Stimulated activated memory B cell treated with anti-CD40 and anti-IgM and Interleukin-4, amounts not matched to agents 10 μg/mL and 1 μg/mL and 100 μg/mL, for 72 hours (primary cell): ENCODE measurements around the gene DUSP14.
A peak's percentile ranks its signal among the peaks of the same experiment; 100 is the strongest.
"Not testable (repeated sequence)": the region's sequence is repeated elsewhere in the genome, so short reads cannot be mapped to it uniquely, and the experiment has no call there.

Experiments
- ATAC-seq: fragments of 150-1000 bp; cut with Tn5 transposase; 2 replicates; pipeline ENCODE4 v1.10.0; 2021
- H3K27ac Mint-ChIP-seq: one replicate; pipeline ENCODE4 v1.8.0; 2022; ENCODE audit warnings: mild to moderate bottlenecking, mixed read lengths
- H3K27me3 Mint-ChIP-seq: one replicate; pipeline ENCODE4 v1.8.0; 2022; ENCODE audit warnings: mixed read lengths
- H3K36me3 Mint-ChIP-seq: one replicate; pipeline ENCODE4 v1.8.0; 2022; ENCODE audit warnings: mixed read lengths
- H3K4me1 Mint-ChIP-seq: one replicate; pipeline ENCODE4 v1.8.0; 2022; ENCODE audit warnings: mixed read lengths
- H3K4me3 Mint-ChIP-seq: one replicate; pipeline ENCODE4 v1.8.0; 2022; ENCODE audit warnings: mild to moderate bottlenecking, moderate library complexity, mixed read lengths
- H3K9me3 Mint-ChIP-seq: one replicate; pipeline ENCODE4 v1.8.0; 2022; ENCODE audit warnings: mixed read lengths

The DUSP14 gene

DNA sequence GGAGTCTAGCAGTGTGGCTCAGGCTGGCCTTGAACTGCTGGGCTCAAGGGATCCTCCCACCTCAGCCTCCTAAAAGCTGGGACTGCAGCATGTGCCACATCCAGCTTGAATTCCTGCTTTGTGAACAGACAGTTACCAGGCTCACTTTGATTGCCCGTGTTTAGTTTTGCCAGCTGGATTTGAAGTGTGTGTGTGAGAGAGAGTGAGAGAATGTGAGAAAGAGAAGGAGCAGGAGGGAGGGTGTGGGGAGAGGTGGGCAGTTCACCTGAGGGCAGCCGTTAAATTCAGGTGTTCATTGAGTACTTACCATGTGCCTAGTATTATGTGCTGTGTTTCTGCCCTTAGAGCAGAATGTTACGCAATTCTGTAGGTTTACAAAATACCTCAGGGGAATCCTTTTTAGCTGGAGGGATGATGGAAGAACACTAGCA, 4.7 kb downstream of the DUSP14 start:
- Mint-ChIP-seq H3K27me3 (no peaks in the 10 kb centered on the region), H3K4me1 (peaks cover 21% of the 10 kb centered on the region), H3K9me3 (no peaks in the 10 kb centered on the region), H3K27ac (no peak overlapping the region), H3K4me3 (no peak overlapping the region), H3K36me3 (no peaks in the 10 kb centered on the region)
- no peak for ATAC-seq

DNA sequence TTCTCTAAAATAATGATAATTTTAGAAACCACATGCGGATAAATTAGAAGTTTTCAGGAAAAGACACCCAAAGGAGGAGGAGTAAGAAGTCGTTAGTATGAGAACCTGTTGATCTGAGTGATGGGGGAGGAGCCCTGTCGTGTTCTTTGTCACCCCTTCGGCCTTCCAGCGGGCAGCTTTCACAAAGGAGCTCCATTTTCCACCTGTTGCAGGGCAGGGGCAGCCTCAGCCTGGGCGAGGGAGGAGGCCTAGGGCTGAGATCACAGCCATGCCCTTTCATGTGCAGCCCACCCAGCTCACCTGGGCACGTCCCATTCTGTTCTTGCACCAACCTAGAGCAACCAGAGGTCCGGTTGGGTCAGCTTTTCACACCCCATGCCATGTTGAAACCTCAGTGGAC, 5.3 kb downstream of the DUSP14 start:
- no peaks in the 10 kb centered on the region for H3K27me3 Mint-ChIP-seq
- no peak overlapping the region for H3K4me3 Mint-ChIP-seq
- peaks cover 21% of the 10 kb centered on the region for H3K4me1 Mint-ChIP-seq
- H3K9me3 Mint-ChIP-seq: no peaks in the 10 kb centered on the region
- H3K27ac Mint-ChIP-seq: no peak overlapping the region
- no peaks in the 10 kb centered on the region for H3K36me3 Mint-ChIP-seq
- ATAC-seq: no peak

DNA sequence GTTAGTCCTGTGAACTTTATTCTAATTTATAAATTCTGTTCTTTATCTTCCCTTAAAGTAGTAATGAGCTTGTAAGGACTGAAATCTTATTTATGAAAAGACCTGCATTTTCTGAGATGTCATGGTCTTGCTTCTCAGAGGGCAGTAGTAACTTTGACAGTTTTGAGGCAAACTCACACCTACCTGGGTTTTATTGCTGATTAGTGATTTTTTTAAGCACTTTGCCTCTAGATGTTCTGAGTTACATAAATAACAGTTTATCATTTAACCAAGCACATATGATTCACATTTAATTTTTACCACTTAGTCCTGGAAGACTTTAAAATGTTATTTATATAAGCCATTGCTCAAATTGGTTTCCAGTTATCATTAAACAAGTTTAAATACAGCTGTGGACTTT, 10.7 kb downstream of the DUSP14 start:
- Mint-ChIP-seq H3K4me1 (no peaks in the 10 kb centered on the region), H3K9me3 (no peaks in the 10 kb centered on the region), H3K27ac (no peak overlapping the region), H3K27me3 (no peaks in the 10 kb centered on the region), H3K36me3 (no peaks in the 10 kb centered on the region), H3K4me3 (no peak overlapping the region)
- no peak for ATAC-seq

DNA sequence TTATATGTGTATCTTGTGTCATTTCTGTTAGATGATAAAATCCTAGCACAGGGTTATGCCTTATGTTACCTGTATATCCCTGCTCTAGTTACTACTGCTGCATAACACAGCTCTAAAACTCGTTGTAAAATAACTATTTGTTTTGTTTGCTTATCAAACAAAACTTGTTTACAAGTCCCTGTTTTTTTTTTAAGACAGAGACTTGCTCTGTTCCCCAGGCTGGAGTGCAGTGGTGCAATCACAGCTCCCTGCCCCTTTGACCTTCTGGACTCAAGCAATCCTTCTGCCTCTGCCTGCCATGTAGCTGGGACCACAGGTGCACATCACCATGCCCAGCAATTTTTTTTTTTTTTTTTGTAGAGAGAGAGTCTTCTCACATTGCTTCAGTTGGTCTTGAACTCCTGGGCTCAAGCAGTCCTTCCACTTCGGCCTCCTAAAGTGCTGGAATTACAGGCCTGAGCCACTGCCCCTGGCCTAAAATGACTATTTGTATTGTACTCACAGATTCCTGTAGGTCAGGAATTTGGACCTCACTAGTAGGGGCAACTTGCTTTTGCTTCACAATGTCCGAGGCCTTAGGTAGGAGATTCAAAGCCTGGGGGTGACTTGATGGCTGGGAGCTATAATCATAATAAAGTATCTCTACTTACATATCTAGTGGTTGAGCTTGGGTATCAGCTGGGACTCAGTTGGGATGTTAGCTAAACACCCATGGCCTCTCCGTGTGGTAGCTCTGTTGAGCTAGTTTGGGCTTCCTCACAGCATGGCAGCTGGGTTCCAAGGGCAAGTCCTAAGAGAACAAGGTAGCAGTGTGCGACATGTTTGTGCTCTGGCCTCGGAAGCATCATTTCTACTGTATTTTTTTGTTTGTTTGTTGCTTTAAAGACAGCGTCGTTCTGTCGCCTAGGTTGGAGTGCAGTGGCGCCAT, 12.6 kb downstream of the DUSP14 start:
- Mint-ChIP-seq H3K4me3 (no peak overlapping the region), H3K36me3 (no peaks in the 10 kb centered on the region), H3K9me3 (no peaks in the 10 kb centered on the region), H3K4me1 (no peaks in the 10 kb centered on the region), H3K27me3 (no peaks in the 10 kb centered on the region), H3K27ac (no peak overlapping the region)
- ATAC-seq: no peak

DNA sequence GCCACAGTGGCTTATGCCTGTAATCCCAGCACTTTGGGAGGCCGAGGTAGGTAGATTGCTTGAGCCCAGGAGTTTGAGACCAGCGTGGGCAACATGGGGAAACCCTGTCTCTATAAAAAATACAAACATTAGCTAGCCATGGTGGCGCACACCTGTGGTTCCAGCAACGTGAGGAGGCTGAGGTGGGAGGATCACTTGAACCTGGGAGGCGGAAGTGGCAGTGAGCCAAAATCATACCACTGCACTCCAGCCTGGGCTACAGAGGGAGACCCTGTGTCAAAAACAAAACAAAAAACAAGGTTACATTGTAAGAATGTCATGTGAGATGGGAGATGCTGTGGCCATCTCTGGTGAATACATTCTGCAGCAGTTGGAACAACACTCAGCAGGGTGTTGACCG, 13.5 kb downstream of the DUSP14 start:
- Mint-ChIP-seq H3K36me3 (no peaks in the 10 kb centered on the region), H3K27me3 (no peaks in the 10 kb centered on the region), H3K27ac (no peak overlapping the region), H3K9me3 (no peaks in the 10 kb centered on the region), H3K4me3 (no peak overlapping the region), H3K4me1 (no peaks in the 10 kb centered on the region)
- no peak for ATAC-seq

DNA sequence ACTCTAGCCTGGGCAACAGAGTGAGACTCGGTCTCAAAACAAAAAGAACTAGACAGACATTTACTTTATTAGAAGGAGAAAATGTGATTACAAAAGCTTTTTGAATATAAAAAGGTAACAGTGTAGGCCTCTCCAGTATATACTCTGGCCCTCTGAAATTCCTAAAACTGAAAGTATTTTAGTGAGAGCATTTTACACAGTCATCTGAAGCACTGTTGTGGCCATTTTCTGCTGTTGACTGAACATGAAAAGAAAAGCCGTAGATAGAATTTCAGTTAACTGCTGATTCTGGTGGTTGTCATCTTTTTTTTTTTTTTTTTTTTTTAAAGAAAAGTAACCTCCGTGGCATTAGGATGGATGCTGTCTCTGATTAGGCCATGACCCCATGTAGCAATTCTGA, 15.6 kb downstream of the DUSP14 start:
- H3K27me3 Mint-ChIP-seq: no peaks in the 10 kb centered on the region

DNA sequence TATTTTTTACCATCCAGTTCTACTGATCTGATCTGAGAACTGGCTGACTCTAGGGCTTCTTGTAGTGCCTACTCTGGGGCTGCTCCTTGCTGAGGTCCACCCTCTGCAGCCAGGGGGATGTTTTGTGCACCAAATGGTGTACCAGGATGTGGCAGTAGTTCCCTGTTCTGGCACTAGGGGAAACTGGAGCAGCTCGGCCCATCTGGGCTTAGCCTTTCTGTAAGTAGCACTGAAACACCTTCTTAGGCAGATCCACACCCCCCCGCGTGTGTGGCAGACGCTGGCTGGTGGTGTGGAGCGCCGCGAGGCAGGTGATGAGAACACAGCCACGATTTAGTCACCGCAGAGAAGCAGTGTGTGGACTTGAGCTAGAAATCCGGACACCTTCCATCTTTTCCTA, 17.0 kb downstream of the DUSP14 start:
- ATAC-seq: no peak

More for the DNA sequence above, 15.6 kb downstream of the DUSP14 start:
- Mint-ChIP-seq H3K27ac (no peak overlapping the region), H3K4me1 (peaks cover 4% of the 10 kb centered on the region), H3K9me3 (no peaks in the 10 kb centered on the region), H3K36me3 (no peaks in the 10 kb centered on the region), H3K4me3 (no peak overlapping the region)
- no peak for ATAC-seq

DNA sequence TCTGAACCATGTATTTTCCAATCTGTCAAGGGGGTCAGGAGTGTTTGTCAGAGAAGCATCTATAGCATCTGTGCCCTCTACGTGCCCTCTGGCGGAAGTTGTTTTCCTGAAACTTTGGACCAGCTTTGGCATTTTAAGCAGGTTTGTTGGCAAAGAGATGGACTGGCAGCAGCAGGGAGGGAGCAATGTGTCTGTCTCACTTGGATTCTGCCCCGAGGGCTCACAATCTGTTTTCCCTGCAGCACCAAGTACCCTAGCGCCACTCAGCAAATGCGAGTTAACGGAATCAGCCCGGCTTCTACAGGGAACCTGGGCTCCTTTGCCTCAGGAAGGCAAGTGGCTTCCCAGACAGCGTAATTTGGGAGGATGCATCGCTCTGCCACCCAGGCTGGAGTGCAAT, 17.4 kb downstream of the DUSP14 start:
- Mint-ChIP-seq H3K4me1 (peaks cover 8% of the 10 kb centered on the region), H3K36me3 (peaks cover under 1% of the 10 kb centered on the region), H3K27me3 (no peaks in the 10 kb centered on the region), H3K4me3 (no peak overlapping the region), H3K9me3 (no peaks in the 10 kb centered on the region), H3K27ac (no peak overlapping the region)
- ATAC-seq: no peak

More for the DNA sequence above, 17.0 kb downstream of the DUSP14 start:
- H3K27ac Mint-ChIP-seq: no peak overlapping the region
- H3K9me3 Mint-ChIP-seq: no peaks in the 10 kb centered on the region
- no peaks in the 10 kb centered on the region for H3K36me3 Mint-ChIP-seq
- H3K27me3 Mint-ChIP-seq: no peaks in the 10 kb centered on the region
- peaks cover 8% of the 10 kb centered on the region for H3K4me1 Mint-ChIP-seq
- H3K4me3 Mint-ChIP-seq: no peak overlapping the region

DNA sequence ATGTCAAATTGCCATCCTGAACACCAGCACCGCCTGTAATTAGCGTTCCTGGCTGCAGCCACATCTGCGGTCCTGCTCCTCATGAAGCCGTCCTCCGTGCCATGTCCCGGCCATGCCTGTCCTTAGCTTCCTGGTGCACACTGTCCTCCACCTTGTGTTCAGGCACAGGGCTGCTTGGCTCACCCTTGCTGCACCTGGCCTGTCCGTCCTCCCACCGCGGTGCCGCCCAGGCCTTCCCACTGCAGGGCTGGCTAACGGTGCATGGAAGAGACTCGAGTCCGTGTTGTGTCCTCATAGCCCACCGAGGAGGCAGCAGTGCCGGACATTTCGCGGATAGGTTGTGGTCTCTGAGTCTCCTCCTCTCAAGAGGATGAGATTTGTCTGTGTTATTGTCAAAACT, 20.4 kb downstream of the DUSP14 start:
- H3K27ac Mint-ChIP-seq: no peak overlapping the region
- peaks cover 8% of the 10 kb centered on the region for H3K4me1 Mint-ChIP-seq
- no peak overlapping the region for H3K4me3 Mint-ChIP-seq
- H3K9me3 Mint-ChIP-seq: no peaks in the 10 kb centered on the region
- ATAC-seq: no peak
- no peaks in the 10 kb centered on the region for H3K27me3 Mint-ChIP-seq
- H3K36me3 Mint-ChIP-seq: peaks cover 13% of the 10 kb centered on the region

DNA sequence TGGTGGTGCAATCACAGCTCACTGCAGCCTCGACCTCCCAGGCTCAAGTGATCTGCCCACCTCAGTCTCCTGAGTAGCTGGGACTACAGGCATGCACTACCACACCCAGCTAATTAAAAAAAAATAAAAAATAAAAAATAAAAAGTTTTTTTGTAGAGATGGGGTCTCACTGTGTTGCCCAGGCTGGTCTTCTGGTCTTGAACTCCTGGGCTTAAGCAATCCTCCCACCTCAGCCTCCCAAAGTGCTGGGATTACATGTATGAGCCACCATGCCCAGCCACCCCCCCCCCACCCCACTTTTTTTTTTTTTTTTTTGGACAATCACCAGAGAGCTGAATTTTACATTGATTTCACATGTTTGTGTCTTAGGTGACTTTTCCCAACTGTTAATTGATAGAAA, 22.0 kb downstream of the DUSP14 start:
- not testable (repeated sequence) for H3K4me3 Mint-ChIP-seq, H3K27me3 Mint-ChIP-seq, H3K27ac Mint-ChIP-seq

DNA sequence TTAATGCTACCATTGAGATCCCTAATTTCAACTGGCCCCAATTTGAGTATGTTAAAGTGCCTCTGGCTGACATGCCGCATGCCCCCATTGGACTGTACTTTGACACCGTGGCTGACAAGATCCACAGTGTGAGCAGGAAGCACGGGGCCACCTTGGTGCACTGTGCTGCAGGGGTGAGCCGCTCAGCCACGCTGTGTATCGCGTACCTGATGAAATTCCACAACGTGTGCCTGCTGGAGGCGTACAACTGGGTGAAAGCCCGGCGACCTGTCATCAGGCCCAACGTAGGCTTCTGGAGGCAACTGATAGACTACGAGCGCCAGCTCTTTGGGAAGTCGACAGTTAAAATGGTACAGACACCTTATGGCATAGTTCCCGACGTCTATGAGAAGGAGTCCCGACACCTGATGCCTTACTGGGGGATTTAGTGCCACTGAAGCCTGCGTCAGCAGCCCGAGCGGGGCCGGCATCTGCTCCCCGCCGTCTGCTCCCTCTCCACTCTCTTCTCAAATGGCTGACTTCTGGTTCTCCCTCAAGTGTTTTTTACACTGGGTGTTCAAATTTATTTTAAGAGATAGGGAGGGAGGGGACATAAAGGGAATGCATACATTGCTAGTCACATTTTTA, 22.9 kb downstream of the DUSP14 start:
- no peaks in the 10 kb centered on the region for H3K27me3 Mint-ChIP-seq
- H3K27ac Mint-ChIP-seq: no peak overlapping the region
- peaks cover 8% of the 10 kb centered on the region for H3K4me1 Mint-ChIP-seq
- no peak overlapping the region for H3K4me3 Mint-ChIP-seq
- H3K9me3 Mint-ChIP-seq: no peaks in the 10 kb centered on the region
- ATAC-seq: no peak
- peaks cover 17% of the 10 kb centered on the region for H3K36me3 Mint-ChIP-seq

More for the DNA sequence above, 22.0 kb downstream of the DUSP14 start:
- not testable (repeated sequence) for H3K9me3 Mint-ChIP-seq, ATAC-seq, H3K4me1 Mint-ChIP-seq
- peaks cover 13% of the 10 kb centered on the region for H3K36me3 Mint-ChIP-seq

DNA sequence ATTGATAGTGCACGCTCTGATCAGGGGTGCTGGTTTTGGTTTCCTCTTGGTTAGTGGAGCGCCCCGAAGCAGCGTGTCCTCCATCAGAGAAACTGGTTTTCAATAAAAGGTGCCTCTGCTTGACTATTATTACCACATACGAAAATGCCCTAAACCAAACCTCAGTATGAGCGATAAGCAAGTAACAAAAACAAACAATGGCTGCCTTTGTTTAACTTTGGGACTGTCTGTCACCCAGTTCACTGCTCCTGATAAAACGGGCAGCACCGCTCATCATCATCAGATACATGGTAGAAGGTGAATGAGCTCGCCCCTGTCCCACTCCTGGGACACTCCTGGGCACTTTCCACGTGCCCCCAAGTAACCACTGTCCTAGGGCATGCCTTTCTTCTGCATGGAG, 24.0 kb downstream of the DUSP14 start:
- H3K4me3 Mint-ChIP-seq: no peak overlapping the region
- H3K9me3 Mint-ChIP-seq: no peaks in the 10 kb centered on the region
- H3K27ac Mint-ChIP-seq: no peak overlapping the region
- peaks cover 28% of the 10 kb centered on the region for H3K36me3 Mint-ChIP-seq
- H3K4me1 Mint-ChIP-seq: peaks cover 8% of the 10 kb centered on the region
- no peak for ATAC-seq
- no peaks in the 10 kb centered on the region for H3K27me3 Mint-ChIP-seq

DNA sequence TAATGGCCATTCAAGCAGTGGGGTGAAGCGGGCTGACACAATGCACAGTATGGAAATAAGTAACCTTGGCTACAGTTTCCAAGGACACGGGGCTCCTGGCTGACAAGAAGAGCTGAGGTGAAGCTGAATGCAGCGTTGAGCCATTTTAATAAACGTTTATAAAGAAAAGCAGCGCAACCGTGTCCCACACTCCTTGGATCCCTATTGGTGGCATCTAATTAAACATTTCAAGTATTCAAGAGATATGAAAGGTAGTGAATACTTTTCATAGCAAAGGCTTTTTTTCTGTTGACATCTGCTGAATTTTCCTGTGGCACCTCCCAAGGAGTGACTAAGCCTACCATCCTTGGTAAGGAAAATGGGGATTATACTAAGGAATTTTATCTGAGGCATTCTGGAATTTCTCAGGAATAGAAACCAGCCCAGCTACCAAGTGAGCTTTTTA, 26.5 kb downstream of the DUSP14 start:
- Mint-ChIP-seq H3K27me3 (no peaks in the 10 kb centered on the region), H3K9me3 (no peaks in the 10 kb centered on the region), H3K4me3 (no peak overlapping the region), H3K36me3 (peaks cover 51% of the 10 kb centered on the region), H3K4me1 (no peaks in the 10 kb centered on the region), H3K27ac (no peak overlapping the region)
- ATAC-seq: no peak

DNA sequence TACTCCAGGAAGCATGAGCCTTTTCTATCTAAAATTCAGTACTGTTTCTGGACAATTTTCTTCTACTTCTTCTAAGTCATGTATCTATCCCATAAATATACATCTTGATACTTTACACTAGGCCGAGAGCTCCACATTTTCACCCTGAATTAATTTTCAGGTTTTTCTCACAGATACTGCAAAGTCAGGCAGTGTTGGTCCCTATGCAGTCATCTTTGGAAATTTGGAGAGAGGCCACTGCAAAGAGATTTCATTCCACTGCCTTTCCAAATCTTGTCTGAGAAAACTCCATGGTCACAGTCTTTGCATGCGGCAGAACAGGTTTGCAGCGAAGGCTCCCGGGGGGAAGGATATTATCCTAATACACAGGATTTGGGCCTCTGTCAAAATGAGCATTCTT, 28.2 kb downstream of the DUSP14 start:
- no peaks in the 10 kb centered on the region for H3K27me3 Mint-ChIP-seq
- H3K4me1 Mint-ChIP-seq: no peaks in the 10 kb centered on the region
- no peaks in the 10 kb centered on the region for H3K9me3 Mint-ChIP-seq
- no peak for ATAC-seq
- H3K27ac Mint-ChIP-seq: no peak overlapping the region
- peaks cover 42% of the 10 kb centered on the region for H3K36me3 Mint-ChIP-seq
- no peak overlapping the region for H3K4me3 Mint-ChIP-seq

DNA sequence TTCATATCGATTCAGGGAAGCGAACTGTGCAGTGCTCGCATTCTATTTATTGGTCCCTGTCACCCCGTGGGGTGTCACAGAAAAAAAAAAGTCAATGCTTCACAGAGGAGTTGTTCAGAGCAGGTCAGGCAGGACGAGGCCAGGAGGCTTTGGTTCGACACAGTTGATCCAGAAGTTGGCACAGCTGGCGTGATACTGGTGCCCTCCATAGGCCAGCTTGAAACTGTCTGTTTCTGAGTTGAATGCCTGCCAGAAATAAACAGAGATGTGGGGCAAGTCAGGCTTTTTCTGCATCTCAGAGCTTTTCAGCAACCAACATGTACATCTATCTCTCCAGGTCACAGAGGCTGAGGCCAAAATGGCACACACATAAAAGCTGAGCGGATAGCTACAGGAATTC, 29.1 kb downstream of the DUSP14 start:
- H3K9me3 Mint-ChIP-seq: no peaks in the 10 kb centered on the region
- no peaks in the 10 kb centered on the region for H3K4me1 Mint-ChIP-seq
- H3K27ac Mint-ChIP-seq: peak overlapping the region; percentile 54
- no peak for ATAC-seq
- H3K36me3 Mint-ChIP-seq: peaks cover 43% of the 10 kb centered on the region
- H3K27me3 Mint-ChIP-seq: no peaks in the 10 kb centered on the region
- H3K4me3 Mint-ChIP-seq: no peak overlapping the region
